HG03135 (cell line): Measurements from ENCODE around the gene KIF18B.

Source experiments
- ATAC-seq: cut with Tn5 transposase; IDR thresholded peaks from one replicate; pipeline ENCODE4 v1.9.1; 2021; ENCODE audit warnings: mild to moderate bottlenecking, moderate library complexity; ENCODE audit not compliant: unreplicated experiment

Gene KIF18B

DNA sequence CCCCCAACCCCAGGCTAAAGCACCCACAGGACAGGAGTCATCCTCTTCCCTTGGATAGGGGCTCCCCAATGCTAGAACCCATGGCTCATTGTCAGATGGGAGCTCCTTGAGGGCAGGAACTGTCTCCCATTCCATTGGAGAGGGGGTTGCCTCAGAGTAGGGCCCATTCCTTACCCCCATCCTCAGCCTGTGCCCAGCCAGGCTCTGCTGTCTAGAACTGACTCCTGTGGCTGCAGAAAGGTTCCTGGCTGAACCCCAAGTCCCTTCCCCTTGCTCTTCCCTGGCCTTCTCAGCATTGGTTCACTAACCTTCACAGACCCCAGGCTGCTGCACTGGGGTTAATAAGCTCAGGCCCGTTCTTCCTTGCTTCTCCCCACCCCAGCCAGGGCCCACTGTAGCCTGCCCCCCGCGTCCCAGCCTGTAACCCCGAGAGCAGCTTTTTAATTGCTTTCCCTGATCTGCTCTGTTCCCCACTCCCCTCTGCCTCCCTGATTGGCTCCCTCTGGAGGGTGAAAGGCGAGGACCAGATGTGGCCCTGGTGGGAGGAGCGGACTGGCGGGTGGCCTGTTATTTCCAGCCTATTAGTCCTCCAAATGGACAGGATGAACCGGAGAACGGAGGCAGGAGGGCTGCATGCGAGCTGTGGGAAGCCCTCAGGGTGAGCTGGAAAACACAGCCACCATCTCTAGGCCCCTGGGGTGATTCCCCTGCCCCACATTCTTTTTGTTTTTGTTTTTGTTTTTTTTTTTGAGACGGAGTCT, 26.3 kb downstream of the KIF18B start:
- ATAC-seq: no peak

DNA sequence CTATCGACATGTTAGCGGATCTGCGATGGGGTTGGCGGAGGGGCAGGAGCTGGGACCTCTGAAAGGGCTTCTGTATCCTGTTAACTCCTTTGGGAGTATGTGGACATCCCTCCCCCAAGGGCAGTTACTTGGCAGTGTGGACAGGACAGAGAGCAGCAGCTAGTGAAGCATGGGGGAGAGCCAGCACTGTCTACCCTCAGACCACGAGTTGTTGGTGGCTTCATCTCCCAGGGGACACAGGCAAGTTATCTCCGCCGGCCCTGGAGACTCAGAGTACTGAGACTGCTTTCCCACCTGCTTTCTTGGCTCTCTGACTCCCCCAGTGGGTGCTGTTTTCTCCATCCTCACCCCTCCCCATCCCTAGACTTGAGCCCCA, 27.0 kb downstream of the KIF18B start:
- ATAC-seq: no peak

DNA sequence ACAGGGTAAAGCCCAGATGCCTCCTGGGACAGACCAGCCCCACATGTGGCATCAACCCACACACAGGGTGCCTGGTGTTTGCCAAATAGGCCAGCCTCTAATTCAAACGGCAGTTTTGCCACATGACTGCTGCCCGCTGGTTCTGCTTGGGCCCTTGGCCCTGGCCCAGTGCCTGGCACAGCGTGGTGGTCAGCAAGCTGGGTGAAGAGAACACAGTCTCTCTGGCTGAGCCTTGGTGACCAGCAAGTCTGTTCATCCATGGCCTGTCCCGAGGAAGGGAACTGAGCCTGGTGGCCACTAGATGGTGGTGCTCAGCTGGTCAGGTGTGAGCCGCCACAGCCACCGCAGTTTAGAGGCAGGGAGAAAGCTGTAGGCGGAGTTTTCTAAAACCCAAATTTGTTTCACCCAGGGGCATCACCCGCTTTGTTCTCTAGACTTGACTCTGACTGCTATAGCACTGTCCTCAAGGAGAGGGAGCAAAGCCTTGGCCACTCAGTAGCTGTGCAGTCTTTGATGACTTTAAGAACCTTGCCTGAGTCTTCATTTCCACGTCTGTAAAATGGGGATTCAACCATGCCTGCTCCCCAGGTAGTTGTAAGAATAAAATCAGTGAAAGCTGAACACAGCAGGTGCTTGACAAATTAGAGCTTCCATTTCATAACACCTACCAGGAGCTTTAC, 27.5 kb downstream of the KIF18B start:
- peak; percentile 70 for ATAC-seq

DNA sequence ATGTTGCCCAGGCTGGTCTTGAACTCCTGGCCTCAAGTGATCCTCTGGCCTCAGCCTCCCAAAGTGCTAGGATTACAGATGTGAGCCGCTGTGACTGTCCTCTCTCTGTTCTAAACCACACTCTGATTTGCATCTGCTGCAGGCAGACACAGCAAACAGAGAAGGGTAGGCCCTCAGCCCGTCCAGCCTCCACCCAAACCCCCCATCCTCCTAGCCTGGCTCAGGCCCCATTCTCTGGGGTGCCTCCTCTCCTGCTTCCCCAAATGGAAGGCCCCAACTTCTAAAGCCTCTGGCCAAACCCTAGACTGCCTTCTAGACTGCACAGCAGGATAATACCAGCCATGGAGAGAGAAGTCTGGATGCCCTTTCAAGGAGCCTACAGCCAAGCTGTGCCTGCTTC, 28.2 kb downstream of the KIF18B start:
- ATAC-seq: no peak

DNA sequence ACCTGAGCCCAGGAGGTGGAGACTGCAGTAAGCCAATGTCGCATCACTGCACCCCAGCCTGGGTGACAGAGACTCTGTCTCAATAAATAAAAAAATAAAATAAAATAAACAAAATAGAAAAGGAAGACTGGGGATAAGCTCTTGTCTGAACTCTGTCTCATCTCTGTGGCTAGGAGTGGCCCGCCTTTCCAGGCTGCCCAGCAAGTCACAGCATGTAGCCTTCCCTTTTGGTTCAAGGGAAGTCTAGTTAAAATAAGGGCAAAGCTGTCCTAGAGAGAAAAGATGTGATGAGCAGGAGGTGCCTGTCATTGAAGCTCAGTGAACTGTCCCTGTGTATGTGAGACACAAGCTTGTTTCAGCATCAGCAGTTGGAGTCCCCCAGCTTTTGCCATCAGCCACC, 29.6 kb downstream of the KIF18B start:
- ATAC-seq: no peak

DNA sequence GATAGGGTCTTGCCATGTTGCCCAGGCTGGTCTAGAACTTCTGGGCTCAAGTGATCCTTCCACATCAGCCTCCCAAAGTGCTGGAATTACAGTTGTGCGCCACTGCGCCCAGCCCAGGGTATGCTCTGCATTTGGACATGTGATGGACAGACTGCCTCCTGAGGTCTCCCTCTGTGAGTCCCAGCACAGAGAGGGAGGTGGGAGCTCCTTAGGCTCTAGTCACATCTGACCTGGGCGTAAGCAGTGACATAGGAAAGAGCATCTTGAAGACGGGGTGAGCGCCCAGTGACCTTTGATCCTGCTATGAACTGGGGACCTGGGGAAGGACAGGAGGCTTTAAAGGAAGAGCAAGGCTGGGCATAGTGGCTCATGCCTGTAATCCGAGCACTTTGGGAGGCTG, 30.1 kb downstream of the KIF18B start:
- ATAC-seq: no peak

DNA sequence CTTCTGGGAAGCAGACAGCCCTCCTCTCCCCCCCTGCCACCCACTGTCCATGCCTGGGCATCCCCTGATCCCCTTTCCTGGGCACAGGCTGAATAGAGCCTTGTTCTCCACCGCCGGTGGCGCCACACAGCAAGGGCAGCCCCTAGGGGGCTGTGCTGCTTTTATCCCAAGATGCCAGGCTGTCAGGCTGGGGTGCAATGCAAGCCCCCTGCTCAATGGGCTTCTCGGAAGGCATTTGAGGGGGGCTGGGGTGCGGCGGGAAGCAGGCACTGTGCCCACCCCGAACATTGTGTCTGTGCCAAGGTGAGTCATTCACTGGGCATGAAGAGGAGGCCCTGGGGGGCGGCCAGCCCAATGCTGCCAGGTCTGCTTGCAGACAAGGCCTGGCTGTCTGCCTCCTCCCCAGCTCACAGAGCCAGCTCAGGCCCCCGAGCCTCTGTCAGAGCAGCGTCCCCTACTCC, 30.8 kb downstream of the KIF18B start:
- ATAC-seq: no peak

DNA sequence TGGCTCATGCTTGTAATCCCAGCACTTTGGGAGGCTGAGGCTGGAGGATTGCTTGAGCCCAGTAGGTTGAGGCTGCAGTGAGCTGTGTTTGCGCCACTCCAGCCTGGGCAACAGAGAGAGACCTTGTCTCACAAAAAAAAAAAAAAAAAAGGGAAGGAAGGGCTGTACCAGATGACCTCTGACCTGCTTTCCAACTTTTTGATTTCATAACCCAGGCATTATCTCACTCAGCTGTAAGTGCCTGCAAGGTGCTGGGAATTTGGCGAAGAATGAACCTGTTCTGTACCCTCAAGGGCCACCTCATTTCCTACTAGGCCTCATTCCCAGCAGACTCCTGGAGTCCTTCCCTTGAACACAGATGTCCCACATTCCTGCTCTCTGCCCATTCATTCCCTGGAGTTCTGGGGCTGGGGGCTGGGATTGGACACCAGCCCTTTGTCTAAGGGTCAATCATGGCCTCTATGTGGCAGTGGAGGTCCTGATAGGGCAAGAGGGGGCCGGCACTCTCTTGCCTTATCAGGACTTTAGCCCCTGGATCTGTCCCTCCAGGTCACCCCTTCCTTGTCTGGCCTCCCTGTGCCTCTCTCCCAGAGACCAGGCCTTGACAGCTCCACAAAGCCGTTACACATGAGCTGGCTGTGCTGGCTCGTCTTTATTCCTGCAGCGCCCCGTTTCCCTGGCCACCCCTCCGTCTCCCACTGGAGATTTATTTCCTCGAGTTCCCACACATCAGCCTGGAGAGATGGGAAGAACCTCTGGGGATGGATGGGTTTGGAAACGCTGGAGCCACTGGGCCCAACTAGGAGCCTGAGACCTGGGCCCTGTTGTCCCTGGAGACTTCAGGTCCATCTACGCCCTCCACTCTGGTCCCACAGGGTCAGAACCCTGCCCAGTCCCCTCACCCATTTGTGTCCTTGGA, 31.5 kb downstream of the KIF18B start:
- no peak for ATAC-seq

DNA sequence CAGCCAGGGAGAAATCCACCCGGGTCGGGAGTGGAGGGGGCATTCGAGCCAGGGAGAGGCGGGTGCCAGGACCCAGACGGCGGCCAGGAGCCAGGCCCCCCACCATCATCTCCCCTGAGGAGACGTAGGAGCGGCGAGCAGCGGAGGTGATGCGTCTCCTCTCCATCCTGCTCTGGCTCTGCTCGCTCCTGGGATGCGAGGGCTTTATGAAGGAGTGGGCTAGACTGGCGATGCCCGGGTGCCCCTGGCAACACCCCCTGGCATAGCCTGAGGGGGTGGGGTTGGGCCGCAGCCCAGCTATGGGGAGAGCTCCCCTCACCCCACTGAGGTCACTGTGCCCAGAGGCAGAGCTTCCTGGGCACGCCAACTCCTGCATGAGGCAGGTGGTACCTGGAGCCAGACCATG, 32.2 kb downstream of the KIF18B start, which contains the start of gene GFAP:
GFAP (minus strand) TSS at position 180 of the 406 bp plus-strand sequence; CDS start at position 166, 14 bp downstream.
- ATAC-seq: no peak

DNA sequence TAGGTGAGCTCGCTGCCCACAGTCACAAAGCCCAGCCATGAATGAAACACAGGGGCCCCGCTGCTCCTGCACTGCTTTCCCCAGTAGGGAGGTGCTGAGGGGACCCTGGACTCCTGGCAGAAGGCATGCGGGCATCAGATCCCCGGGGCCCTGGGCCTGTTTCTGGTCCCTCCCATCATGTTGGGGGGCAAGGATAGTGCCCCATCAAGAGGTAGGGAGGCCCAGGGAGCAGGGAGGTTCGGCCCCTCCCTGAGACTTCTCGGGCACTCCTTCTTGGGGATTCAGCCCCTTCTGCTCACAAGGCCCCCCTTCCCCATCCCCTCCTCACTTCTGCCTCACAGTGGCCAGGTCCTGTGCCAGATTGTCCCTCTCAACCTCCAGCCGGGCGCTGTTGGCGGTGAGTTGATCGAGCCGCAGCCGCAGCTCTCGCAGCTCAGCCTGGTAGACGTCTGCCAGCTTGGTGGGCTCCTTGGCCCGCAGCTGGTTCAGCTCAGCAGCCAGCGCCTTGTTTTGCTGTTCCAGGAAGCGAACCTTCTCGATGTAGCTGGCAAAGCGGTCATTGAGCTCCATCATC, 32.8 kb downstream of the KIF18B start:
- ATAC-seq: no peak

DNA sequence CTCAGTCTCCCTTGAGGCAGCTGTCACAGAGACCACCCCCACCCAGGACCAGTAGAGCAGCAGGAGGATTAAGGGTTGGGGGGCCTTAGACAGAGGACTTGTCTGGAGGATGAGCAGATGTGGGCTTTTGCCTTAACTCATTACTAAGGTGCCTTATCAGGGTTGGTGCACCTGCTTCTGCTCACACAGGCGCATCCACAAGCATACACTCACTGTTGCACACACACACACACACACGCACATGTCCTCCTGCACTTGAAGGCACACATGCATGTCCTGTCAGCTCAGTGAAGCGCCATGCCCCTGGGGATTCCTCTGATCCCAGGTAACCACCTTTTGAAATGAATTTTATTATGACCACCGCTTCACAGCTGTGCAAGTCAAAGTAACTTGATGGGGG, 33.4 kb downstream of the KIF18B start:
- ATAC-seq: no peak

DNA sequence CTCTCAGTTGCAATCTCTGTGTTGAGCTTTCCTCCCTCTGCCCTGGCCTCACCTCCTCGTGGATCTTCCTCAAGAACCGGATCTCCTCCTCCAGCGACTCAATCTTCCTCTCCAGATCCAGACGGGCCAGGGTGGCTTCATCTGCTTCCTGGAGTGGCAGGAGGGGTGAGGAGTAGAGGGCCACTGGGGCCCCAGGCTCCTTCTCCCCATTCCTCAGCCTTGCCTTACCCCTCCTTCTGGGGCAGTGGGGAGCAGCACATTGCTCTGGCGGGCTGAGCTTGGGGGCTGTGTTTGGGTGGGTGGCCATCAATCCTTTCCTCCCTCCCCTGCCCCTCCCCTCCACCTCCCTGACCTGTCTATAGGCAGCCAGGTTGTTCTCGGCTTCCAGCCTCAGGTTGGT, 33.9 kb downstream of the KIF18B start:
- no peak for ATAC-seq

DNA sequence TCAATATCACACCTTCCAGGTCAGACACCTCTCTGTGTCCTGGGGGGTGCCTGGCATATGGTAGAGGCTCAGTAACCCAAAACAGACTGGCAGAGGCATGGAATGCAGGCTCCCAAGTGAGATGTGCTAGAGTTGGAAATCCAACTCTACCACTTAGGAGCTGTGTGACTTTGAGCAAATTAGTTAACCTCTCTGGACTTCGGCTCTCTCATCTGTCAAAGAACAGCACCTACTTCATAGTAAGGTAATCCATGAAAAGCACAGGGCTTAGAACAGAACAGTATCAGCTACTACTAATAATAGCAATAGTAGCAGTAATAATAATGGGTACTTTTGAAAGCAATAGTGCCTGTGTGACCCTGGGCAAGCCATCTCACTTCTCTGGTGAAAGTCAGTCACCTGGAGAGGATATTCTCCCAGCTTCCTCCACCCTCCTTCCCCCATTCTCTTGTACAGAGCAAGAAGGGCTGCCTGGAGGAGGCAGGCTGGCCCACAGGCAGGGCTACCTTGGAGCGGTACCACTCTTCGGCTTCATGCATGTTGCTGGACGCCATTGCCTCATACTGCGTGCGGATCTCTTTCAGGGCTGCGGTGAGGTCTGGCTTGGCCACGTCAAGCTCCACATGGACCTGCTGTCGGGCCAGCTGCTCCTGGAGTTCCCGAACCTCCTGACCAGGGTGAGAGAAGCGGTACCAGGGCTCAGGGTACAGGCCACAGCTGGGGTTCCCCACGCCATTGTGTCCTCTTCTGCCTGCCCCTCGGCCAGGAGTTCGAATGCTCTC, 34.6 kb downstream of the KIF18B start:
- ATAC-seq: no peak

DNA sequence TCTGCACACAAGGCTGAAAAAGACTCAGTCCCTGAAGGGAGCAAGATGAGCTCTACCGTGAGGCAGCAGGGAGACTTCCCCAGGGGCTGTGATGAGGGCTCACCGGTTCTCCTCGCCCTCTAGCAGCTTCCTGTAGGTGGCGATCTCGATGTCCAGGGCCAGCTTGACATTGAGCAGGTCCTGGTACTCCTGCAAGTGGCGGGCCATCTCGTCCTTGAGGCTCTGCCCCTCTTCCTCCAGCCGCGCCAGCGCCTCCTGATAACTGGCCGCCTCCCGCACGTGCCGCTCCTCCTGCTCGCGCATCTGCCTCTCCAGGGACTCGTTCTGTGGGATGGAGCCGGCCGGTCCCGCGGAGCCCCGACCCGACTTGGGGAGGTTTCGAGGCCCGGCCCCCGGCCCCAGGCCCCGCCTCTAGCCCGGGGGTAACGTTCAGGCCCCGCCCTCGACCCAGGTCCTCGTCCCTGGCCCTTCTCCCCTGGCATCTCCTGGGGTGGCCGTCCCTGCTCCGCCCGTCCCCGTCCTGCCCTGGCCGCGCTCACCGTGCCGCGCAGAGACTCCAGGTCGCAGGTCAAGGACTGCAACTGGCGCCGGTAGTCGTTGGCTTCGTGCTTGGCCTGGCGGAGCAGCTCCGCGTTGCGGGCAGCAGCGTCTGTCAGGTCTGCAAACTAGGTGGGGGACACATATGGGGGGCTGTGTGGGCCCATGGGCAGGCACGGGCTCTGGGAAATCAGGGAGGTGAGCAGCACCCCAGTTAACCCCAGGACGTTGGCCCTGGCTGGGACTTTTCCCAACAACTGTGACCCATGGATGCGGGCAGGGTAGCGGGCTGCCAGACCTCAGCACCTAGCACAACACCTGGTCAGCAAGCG, 36.2 kb downstream of the KIF18B start:
- ATAC-seq: no peak

DNA sequence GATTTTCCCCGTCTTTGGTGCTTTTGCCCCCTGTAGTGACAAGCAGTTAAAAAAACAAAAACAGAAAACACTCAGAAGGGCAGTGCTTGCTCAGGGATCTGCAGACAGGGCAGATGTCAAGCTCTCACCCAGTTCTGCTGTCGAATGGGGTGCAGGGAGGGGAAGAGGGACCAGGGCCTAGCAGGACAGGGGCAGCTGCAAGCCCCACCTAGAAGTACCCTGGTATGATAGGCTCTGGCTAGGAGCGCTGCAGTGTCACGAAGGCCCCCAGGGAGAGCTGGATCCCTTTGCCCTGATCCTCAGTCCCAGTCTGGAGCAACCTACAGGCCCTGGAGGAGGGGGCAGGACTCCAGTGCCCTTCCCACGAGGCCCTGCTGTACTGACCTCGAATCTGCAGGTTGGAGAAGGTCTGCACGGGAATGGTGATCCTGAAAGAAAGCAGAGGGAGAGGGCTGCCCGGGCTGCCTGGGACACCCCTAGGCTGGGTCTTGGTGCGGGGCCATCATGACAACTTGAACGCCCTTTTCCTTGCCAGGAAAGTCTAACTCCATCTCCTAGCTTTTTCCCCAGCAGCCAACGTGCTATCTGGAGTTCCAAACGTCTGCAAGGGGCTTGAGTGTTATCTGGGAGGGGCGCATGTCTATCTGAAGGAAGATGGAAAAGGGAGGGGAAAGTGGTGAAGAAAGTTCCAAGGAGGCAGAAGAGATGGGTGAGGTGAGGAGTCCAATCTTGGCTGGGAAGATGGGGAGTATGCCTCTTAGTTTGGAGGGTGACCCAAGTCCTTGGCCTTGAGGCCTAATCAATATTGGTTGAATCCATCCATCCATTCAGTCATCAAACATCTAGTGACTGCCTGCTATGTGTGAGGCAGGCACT, 37.1 kb downstream of the KIF18B start:
- ATAC-seq: no peak

DNA sequence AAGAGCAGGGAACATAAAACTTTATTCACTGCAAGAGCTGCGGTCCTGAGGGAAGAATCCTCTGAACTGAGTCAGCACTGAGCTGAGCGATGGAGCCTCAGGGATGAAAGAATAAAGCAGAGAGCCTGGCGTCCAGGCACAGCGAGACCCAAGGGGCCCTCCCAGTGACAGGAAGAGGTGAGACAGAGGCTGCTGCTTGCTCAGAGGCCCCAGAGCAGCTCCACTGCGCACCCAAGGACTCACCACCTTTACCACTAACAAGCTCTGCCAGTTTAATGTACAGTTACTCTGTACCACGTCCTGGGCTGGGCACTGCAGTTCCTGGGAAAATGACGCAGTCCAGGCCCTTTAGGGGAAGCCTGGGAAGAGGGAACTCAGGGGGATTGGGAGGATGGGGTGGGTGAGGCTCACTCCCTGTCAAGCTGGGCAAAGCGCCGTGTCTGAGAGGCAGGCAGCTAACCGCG, 37.9 kb downstream of the KIF18B start:
- ATAC-seq: no peak

DNA sequence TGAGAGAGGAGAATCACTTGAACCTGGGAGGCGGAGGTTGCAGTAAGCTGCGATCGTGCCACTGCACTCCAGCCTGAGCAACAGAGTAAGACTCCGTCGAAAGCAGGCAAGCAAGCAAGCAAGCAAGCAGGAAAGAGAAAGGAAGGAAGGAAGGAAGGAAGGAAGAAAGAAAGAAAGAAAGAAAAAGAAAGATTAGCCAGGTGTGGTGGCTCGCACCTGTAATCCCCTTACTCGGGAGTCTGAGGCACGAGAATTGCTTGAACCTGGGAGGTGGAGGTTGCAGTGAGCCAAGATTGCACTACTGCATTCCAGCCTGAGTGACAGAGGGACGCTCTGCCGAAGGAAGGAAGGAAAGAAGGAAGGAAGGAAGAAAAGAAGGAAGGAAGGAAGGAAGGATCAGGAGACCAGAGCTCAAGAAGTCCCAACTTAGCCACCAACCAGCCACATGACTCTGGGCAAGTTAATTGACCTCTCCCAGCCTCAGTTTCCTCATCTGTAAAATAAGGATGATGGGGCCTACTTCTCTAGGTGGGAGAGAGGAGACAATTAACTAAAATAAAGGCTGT, 38.7 kb downstream of the KIF18B start:
- no peak for ATAC-seq
